Left ventricle myocardium inferior (tissue), 1 donor: ENCODE data around the gene OR1L8. TPM values are rescaled to one million over a fixed set of nuclear protein-coding genes. Genes with fewer than 3 reads are reported as not detected.
"Not testable (repeated sequence)": the region's sequence is repeated elsewhere in the genome, so short reads cannot be mapped to it uniquely, and the experiment has no call there.

Experiments
- DNase-seq: peaks from one replicate; pipeline ENCODE4 v3.0.0-alpha.2; 2020
- H3K27ac ChIP-seq: fragments of 200-600 bp; replicated peaks from 2 replicates; pipeline ENCODE4 v1.8.0; 2021
- H3K27me3 ChIP-seq: fragments of 200-600 bp; 2 replicates; pipeline ENCODE4 v1.8.0; 2021; ENCODE audit warnings: low read depth
- H3K36me3 ChIP-seq: fragments of 200-600 bp; 2 replicates; pipeline ENCODE4 v1.8.0; 2021
- H3K4me1 ChIP-seq: fragments of 200-600 bp; 2 replicates; pipeline ENCODE4 v1.8.0; 2021
- H3K4me3 ChIP-seq: fragments of 200-600 bp; 2 replicates; pipeline ENCODE4 v1.8.0; 2021; ENCODE audit warnings: mild to moderate bottlenecking, moderate library complexity
- H3K9me3 ChIP-seq: fragments of 200-600 bp; replicated peaks from 2 replicates; pipeline ENCODE4 v1.8.0; 2021
- intact Hi-C: fragments of 100-400 bp; cut with micrococcal nuclease; formaldehyde crosslinking; loops from one replicate; pipeline ENCODE4 v1.11.0; 2022
- total RNA-seq: library from RNA; stranded (reverse); fragmentation: NEBNext Ultra II Directional; extraction: Animal tissue kit (Norgen Biotek cat#: 25700); gene quantifications from one replicate; pipeline ENCODE4 v1.2.1, GENCODE V29; 2021
- TF ChIP-seq, protein P1 (sequence below): fragments of 200-600 bp; IDR thresholded peaks from 2 replicates; pipeline ENCODE4 v1.8.0; 2021; ENCODE audit warnings: antibody characterized with exemption, mild to moderate bottlenecking, borderline replicate concordance
- donor health status: DM: no; HTN: yes; CAD: no; lungs with severe emphysema.

Gene OR1L8
- total RNA-seq, 1 donor from 2014 or later, result not detected

DNA sequence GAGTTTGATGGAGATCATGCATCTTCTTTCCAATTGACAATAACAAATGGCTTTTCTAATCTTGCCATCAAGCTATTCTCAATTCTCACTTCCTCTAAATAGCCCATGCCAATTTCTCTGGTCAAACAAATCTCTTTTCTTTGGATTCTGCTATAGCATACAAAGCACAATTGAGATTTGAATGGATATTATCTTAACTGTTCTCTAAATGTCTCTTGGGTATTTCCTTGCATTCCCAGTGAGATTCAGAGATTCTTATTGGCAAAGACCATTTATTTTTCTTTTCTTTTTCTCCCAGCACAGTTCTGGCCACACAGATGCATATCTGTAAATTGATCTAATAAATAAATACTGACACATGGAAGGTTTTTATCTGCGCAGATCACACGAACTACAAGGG is 30.4 kb downstream of the OR1L8 start, which contains the start of gene OR1N2:
OR1N2 (plus strand) TSS at position 301 of the 400 bp plus-strand sequence. CDS start 100 bp downstream, outside the sequence.
- Histone ChIP-seq H3K36me3 (no peaks in the 10 kb centered on the region), H3K4me3 (no peak within 1 kb of the TSS), H3K27me3 (peaks cover 7% of the 10 kb centered on the region), H3K27ac (no peak within 1 kb of the TSS), H3K9me3 (peaks cover 14% of the 10 kb centered on the region), H3K4me1 (no peaks in the 10 kb centered on the region)
- TF ChIP-seq, protein P1, sequence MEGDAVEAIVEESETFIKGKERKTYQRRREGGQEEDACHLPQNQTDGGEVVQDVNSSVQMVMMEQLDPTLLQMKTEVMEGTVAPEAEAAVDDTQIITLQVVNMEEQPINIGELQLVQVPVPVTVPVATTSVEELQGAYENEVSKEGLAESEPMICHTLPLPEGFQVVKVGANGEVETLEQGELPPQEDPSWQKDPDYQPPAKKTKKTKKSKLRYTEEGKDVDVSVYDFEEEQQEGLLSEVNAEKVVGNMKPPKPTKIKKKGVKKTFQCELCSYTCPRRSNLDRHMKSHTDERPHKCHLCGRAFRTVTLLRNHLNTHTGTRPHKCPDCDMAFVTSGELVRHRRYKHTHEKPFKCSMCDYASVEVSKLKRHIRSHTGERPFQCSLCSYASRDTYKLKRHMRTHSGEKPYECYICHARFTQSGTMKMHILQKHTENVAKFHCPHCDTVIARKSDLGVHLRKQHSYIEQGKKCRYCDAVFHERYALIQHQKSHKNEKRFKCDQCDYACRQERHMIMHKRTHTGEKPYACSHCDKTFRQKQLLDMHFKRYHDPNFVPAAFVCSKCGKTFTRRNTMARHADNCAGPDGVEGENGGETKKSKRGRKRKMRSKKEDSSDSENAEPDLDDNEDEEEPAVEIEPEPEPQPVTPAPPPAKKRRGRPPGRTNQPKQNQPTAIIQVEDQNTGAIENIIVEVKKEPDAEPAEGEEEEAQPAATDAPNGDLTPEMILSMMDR, result no peak
- DNase-seq, result no peak
- intact Hi-C loops, result no loop called here

DNA sequence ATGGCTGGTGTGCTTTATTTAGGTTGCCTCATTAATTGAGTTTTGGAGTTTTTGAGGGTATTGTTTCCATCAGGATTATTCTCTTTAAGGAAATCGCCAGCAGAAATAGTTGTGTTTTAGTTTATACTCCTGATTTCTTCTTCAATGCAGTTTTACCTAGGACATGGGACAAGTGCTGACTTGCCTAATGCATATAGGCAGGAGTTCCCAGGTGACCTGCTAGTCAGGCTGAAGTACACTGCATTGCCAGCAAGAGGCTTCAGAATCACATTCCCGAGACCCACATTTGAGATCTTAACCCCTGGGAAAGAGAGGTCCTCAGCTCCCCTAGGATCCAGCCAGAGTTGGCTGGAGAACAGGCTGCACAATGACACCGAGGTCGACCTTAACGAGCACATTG is 31.8 kb downstream of the OR1L8 start:
- H3K36me3 ChIP-seq, result no peaks in the 10 kb centered on the region
- DNase-seq, result no peak
- peaks cover 14% of the 10 kb centered on the region for H3K9me3 ChIP-seq
- TF ChIP-seq, protein P1, result no peak
- H3K27ac ChIP-seq, result no peak overlapping the region
- no peak overlapping the region for H3K4me3 ChIP-seq
- intact Hi-C loops, result no loop called here
- H3K4me1 ChIP-seq, result no peaks in the 10 kb centered on the region
- peaks cover 7% of the 10 kb centered on the region for H3K27me3 ChIP-seq

DNA sequence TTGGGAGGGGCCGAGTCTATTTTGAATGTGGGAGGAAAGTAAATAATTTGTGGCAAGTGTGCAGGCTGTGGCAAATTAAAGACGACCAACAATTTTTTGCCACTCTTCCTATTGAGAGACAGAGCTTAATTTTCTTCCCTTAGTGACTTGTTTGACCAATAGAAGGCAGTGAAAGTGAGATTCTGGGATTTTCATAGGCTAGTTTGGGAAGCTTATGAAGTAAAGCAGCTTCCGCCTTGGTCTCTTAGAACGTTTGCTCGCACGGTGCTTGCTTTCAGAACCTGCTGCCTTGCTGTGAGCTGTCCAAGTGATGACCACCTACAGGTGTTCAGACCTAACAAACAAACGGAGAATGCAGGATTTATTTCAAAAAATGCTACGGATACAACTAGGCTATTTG is 37.0 kb downstream of the OR1L8 start:
- no peaks in the 10 kb centered on the region for H3K36me3 ChIP-seq
- TF ChIP-seq, protein P1, result no peak
- H3K27me3 ChIP-seq, result peaks cover 7% of the 10 kb centered on the region
- DNase-seq, result no peak
- no peaks in the 10 kb centered on the region for H3K4me1 ChIP-seq
- intact Hi-C loops, result no loop called here
- H3K4me3 ChIP-seq, result no peak overlapping the region
- peaks cover 14% of the 10 kb centered on the region for H3K9me3 ChIP-seq
- no peak overlapping the region for H3K27ac ChIP-seq

GRCh38 chr9:122538757-122539156 is 44.4 kb downstream of the OR1L8 start:
- Histone ChIP-seq H3K27me3 (peaks cover 7% of the 10 kb centered on the region), H3K36me3 (no peaks in the 10 kb centered on the region), H3K4me1 (no peaks in the 10 kb centered on the region), H3K4me3 (no peak overlapping the region), H3K27ac (no peak overlapping the region), H3K9me3 (peaks cover 16% of the 10 kb centered on the region)
- intact Hi-C loops, result no loop called here
- TF ChIP-seq, protein P1, result no peak
- DNase-seq, result no peak

DNA sequence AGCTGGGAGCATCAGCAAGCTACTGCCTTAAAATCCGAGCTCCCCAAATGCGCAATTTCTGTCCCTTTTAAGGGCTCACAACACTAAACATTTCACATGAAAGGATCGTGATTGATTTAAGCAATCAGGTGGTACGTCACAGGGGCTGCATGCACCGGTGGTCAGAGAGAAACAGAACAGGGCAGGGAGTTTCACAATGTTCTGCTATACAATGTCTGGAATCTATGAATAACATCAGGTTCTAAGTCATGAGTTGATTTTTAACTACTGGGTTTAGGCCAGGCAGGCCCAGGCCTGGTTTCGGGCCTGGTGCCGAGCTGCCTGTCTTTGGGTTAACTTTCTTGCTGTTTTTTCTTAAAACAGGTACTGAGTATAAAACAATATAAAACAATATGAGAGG is 46.1 kb downstream of the OR1L8 start:
- H3K27ac ChIP-seq, H3K4me3 ChIP-seq, intact Hi-C loops, H3K4me1 ChIP-seq, H3K27me3 ChIP-seq, DNase-seq, H3K36me3 ChIP-seq: not testable (repeated sequence)
- H3K9me3 ChIP-seq, result peaks cover 16% of the 10 kb centered on the region

DNA sequence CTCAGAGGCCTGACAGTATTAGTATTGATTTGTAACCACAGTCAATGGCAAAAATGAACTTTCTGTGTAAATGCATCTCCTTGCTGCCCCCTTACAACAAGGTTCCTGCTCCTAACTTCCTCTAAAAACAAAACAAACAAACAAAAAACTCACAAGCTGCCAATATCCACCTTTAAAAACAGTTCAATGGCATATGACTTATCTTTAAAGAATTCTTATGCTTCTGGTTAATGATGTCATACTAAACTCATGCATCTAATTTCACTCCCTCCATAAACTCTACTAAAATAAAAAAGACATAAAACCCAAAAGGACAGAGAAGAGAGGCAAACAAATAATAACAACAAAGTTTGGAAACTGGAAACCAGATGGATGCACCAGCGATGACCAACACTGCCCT is 47.0 kb downstream of the OR1L8 start:
- Histone ChIP-seq H3K27ac (no peak overlapping the region), H3K4me3 (no peak overlapping the region), H3K36me3 (no peaks in the 10 kb centered on the region), H3K4me1 (no peaks in the 10 kb centered on the region), H3K9me3 (peaks cover 16% of the 10 kb centered on the region), H3K27me3 (no peaks in the 10 kb centered on the region)
- TF ChIP-seq, protein P1, result no peak
- no peak for DNase-seq
- intact Hi-C loops, result no loop called here

DNA sequence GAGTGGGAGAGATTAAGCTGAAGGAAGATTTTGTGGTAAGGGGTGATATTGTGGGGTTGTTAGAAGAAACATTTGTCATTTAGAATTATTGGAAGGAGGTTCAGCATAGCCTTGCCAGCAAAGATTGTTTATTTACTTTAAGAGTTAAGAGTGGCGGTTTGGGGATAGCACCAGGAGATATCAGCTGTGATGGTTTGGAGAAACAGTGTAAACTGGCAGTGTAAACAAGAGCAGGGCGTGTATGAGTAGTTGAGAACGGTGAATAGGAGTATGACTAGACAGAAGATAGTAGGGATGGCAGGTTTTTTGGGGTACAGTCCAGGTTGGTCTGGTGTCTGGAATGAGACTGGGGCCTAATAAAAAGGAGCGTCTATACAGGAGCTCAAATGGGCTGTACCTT is 52.0 kb downstream of the OR1L8 start:
- DNase-seq, H3K4me3 ChIP-seq, H3K36me3 ChIP-seq, H3K27me3 ChIP-seq, H3K27ac ChIP-seq, H3K9me3 ChIP-seq, H3K4me1 ChIP-seq, intact Hi-C loops: not testable (repeated sequence)
